ENCODE data around the gene PTPRD.

GRCh38 chr9:8265281-8265680, 2347.5 kb downstream of the PTPRD start:
- no peak for TF ChIP-seq CTCF (IDR thresholded peaks at IDR 0.05; ENCODE audit: insufficient read depth, low read length, poor library complexity, severe bottlenecking)
- no peak for TF ChIP-seq EZH2phosphoT487 (conservative IDR thresholded peaks at IDR 0.05; ENCODE audit: low read length)
